Adrenal gland (tissue), 12 donors: ENCODE data around the gene LBHD1. TPM values are rescaled to one million over a fixed set of nuclear protein-coding genes. Genes with fewer than 3 reads are reported as not detected.

ENCODE experiments used
- DNase-seq, 7 donors: peaks; one replicate each; pipeline ENCODE4 v3.0.0-alpha.2; 2019 to 2020
- H3K27ac ChIP-seq, 5 donors: fragments of 200-600 bp; sonication (generic) in 4 of 5; 1 replicate in 3 of 5; 2 replicates in 2 of 5; pipeline versions ENCODE4 v1.5.1 to v1.8.0; 2016 to 2020; ENCODE audit warnings: mild to moderate bottlenecking in 1 of 5
- H3K27me3 ChIP-seq: fragments of 200-600 bp; 2 replicates; pipeline ENCODE4 v1.8.0; 2021
- H3K36me3 ChIP-seq, 2 donors: fragments of 200-600 bp; replicated peaks in 1 of 2; 1 replicate in 1 of 2; 2 replicates in 1 of 2; pipeline versions ENCODE4 v1.5.1 to v1.8.0; 2018 to 2022
- H3K4me1 ChIP-seq, 2 donors: fragments of 200-600 bp; replicated peaks in 1 of 2; 1 replicate in 1 of 2; 2 replicates in 1 of 2; pipeline versions ENCODE4 v1.5.1 to v1.8.0; 2018 to 2021
- H3K4me3 ChIP-seq, 4 donors: fragments of 200-600 bp; sonication (generic) in 3 of 4; one replicate each; pipeline ENCODE4 v1.5.1; 2016 to 2018
- H3K9me3 ChIP-seq, 3 donors: fragments of 200-600 bp; sonication (generic) in 1 of 3; replicated peaks in 1 of 3; 1 replicate in 2 of 3; 2 replicates in 1 of 3; pipeline versions ENCODE4 v1.5.1 to v1.8.0; 2016 to 2021
- POLR2A ChIP-seq, 2 donors: fragments of 450-650 bp; IDR thresholded peaks; one replicate each; pipeline ENCODE4 v1.6.1; 2017; ENCODE audit warnings: antibody characterized with exemption in 2 of 2, mild to moderate bottlenecking in 2 of 2, moderate library complexity in 1 of 2
- WGBS, 4 donors: extraction: QIAGEN DNeasy Blood & Tissue Kit in 2 of 4; methylation state at CpG; one replicate each; pipeline versions ENCODE4 v1.1.5 to v1.1.7; 2013 to 2017; 5-methylcytosine and 5-hydroxymethylcytosine counted together
- intact Hi-C, 2 donors: fragments of 100-400 bp; cut with DNase I; formaldehyde crosslinking; loops; one replicate each; pipeline versions ENCODE4 v1.14.1 to v1.15.0; 2022 to 2023
- polyA plus RNA-seq, 3 donors: library from polyadenylated mRNA; stranded (reverse); fragments of 200-250 nt in 2 of 3; fragments of 350-450 nt in 1 of 3; fragmentation: Illumina TruSeq in 1 of 3; extraction: RNeasy Lipid Tissue Mini Kit (QIAGEN cat#74804) in 1 of 3; gene quantifications; one replicate each; pipeline ENCODE4 v1.2.3, GENCODE V29; 2013 to 2014
- total RNA-seq, 9 donors: library from RNA; depleted of rRNA in 4 of 9; stranded (reverse); fragments of >200 nt in 4 of 9; fragments of 120-200 nt in 1 of 9; fragmentation: NEBNext Ultra II Directional in 1 of 9; extraction: Animal tissue kit (Norgen Biotek cat#: 25700) in 1 of 9; gene quantifications; one replicate each; pipeline versions ENCODE4 v1.1.0 to v1.2.4, GENCODE V29; 2013 to 2023
- TF ChIP-seq, protein P1 (sequence below), 6 experiments: fragments of 450-650 bp in 4 of 6; fragments of 200-600 bp in 2 of 6; sonication (generic) in 1 of 6; IDR thresholded peaks; 1 replicate in 5 of 6; 2 replicates in 1 of 6; pipeline versions ENCODE4 v1.5.1 to v1.8.0; 2016 to 2021; ENCODE audit warnings: antibody characterized with exemption in 6 of 6, mild to moderate bottlenecking in 2 of 6, moderate library complexity in 1 of 6
- donor health status: healthy with polysubstance abuse.
- donor health status: Bipolar disorder and iron deficiency.
- donor health status: DM: yes; HTN: yes; CAD: no.
- donor health status: DM: no; HTN: no; CAD: no.
- donor health status: DM: no; HTN: no; CAD: no.
- donor health status: DM: yes; HTN: yes; CAD: no.

Gene LBHD1
- total and polyA plus RNA-seq, 12 donors, result 1.1 to 30.4 (median 12.7) TPM

DNA sequence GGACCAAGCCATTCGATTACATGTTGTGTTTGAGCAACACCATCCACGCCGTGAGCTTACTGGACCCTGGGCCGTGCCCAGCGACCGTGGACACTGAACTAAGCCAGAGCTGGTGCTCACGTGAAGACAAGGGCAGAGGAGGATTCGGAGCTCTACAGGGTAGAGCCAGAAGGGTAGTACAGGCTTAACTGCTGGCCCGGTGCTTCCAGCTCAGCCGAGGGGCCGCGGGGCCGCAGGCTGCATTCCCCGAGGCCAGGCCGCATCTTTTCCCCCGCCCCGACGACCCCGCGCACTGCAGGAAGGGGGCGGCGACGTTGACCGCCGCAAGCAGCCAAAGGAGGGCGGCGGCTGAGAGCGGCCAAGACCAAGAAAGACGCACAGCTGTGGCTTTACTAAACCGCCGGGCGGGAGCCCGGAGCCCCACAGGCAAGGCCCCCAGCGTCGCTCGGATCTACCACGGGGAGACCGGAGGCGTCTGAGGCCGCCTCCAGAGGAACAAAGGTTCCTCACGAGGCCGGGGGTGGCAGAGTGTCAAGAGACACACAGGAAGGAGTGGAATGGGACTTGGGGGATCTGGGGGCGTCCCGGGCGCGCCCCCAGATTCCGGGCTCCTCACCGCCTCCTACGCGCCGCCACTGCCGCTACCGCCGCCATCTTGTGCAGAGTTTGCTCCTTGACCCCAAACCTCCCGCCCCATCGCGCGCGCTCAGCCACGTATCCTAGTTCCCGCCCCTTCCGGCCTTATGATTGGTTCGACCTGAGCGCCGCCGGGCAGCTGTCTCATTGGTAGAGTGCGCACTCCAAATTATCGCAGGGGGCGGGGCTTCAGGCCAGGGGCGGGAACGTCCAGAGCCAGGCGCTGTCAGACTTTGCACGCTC lies 25.9 kb downstream of the LBHD1 start, which contains the start of gene GANAB:
Gene GANAB (minus strand): TSS at position 668 of the 879 bp plus-strand sequence. CDS start 14 bp downstream, at position 654.
- Histone ChIP-seq H3K9me3 (no peaks in the 10 kb centered on the region), H3K36me3 (peaks cover 0 to 34% of the 10 kb centered on the region in 2 donors), H3K27ac (peak within 1 kb of the TSS; percentile 82 to 95 (median 90)), H3K4me3 (peak within 1 kb of the TSS; percentile 75 to 98 (median 85)), H3K4me1 (peaks cover 11 to 23% of the 10 kb centered on the region in 2 donors), H3K27me3 (no peaks in the 10 kb centered on the region)
- TF ChIP-seq, protein P1, sequence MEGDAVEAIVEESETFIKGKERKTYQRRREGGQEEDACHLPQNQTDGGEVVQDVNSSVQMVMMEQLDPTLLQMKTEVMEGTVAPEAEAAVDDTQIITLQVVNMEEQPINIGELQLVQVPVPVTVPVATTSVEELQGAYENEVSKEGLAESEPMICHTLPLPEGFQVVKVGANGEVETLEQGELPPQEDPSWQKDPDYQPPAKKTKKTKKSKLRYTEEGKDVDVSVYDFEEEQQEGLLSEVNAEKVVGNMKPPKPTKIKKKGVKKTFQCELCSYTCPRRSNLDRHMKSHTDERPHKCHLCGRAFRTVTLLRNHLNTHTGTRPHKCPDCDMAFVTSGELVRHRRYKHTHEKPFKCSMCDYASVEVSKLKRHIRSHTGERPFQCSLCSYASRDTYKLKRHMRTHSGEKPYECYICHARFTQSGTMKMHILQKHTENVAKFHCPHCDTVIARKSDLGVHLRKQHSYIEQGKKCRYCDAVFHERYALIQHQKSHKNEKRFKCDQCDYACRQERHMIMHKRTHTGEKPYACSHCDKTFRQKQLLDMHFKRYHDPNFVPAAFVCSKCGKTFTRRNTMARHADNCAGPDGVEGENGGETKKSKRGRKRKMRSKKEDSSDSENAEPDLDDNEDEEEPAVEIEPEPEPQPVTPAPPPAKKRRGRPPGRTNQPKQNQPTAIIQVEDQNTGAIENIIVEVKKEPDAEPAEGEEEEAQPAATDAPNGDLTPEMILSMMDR (IDR thresholded peaks at IDR 0.05), result peak in 1 of 6 experiments; percentile 3
- TF ChIP-seq POLR2A (IDR thresholded peaks at IDR 0.05), result peak; percentile 77 to 88
- intact Hi-C loops, result no loop called here
- peak; percentile 99 to 100 (median 100) for DNase-seq
- 0% methylated on average over 28 to 73 of the region's 73 CpGs for WGBS, 4 donors

DNA sequence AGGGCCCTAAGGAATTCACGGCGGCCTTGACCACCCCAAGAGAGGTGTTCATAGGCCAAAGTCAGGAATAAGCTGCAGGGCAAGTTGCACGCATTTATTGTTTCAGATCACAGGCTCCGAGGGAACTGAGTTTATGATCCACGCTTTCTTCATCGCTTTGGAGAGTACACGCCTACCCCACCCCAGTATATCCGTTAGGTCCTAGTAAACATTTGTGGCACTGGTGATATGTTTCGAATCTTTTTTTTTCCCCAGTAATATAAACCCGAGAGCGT lies 26.5 kb downstream of the LBHD1 start:
- DNase-seq, result no peak
- Histone ChIP-seq H3K4me1 (peaks cover 11 to 23% of the 10 kb centered on the region in 2 donors), H3K4me3 (peak overlapping the region in 3 of 4 donors; percentile 75 to 91 (median 79)), H3K36me3 (peaks cover 0 to 34% of the 10 kb centered on the region in 2 donors), H3K27me3 (no peaks in the 10 kb centered on the region), H3K9me3 (no peaks in the 10 kb centered on the region), H3K27ac (peak overlapping the region in 4 of 5 donors; percentile 90 to 95 (median 92))
- 10 to 17% (median 13%) methylated on average over 11 of the region's 11 CpGs for WGBS, 4 donors
- intact Hi-C loops, result no loop called here
- TF ChIP-seq, protein P1 (IDR thresholded peaks at IDR 0.05), result no peak
- no peak for TF ChIP-seq POLR2A (IDR thresholded peaks at IDR 0.05)

DNA sequence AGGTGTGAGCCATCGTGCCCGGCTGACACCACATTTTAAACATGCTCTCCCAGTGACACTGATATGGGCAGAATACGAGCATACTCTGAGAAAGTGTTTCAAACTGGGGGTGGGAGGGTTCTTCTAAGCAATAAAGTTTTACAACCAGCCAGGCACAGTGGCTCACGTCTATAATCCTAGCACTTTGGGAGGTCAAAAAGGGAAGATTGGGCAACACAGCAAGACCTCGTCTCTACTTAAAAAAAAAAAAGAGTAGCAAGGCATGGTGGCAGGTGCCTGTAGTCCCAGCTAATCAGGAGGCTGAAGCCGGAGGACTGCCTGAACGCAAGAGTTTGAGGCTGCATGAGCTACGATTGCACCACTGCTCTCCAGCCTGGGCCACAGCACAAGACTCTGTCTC lies 27.8 kb downstream of the LBHD1 start:
- H3K4me3 ChIP-seq, result no peak overlapping the region
- H3K9me3 ChIP-seq, result no peaks in the 10 kb centered on the region
- TF ChIP-seq, protein P1 (IDR thresholded peaks at IDR 0.05), result no peak
- TF ChIP-seq POLR2A (IDR thresholded peaks at IDR 0.05), result no peak
- 79 to 85% (median 81%) methylated on average over 8 of the region's 8 CpGs for WGBS, 4 donors
- peaks cover 0 to 35% of the 10 kb centered on the region in 2 donors for H3K36me3 ChIP-seq
- no peak overlapping the region for H3K27ac ChIP-seq
- intact Hi-C loops, result no loop called here
- H3K4me1 ChIP-seq, result peaks cover 11 to 23% of the 10 kb centered on the region in 2 donors
- no peak for DNase-seq
- no peaks in the 10 kb centered on the region for H3K27me3 ChIP-seq

DNA sequence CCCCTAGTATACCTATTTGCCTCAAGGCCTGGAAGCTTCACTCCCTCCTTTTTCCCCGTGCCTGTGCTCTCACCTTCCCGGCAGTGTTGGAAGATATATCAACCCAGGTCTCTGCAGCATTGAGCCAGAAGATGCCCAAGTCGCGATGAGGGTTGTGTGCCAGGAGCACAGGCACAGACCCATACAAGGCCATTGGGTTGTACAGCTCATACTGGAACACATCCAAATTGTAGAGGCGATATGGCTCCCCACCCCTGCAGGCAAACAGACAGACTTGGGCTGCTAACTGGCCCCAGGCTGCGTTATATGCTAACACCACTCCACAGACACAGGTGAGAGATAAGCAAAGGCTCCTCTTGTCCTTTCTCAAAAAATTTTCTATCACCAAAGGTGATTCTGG lies 39.6 kb downstream of the LBHD1 start:
- Histone ChIP-seq H3K27ac (no peak overlapping the region), H3K4me1 (no peaks in the 10 kb centered on the region), H3K4me3 (no peak overlapping the region), H3K36me3 (peaks cover 0 to 100% of the 10 kb centered on the region in 2 donors), H3K9me3 (no peaks in the 10 kb centered on the region), H3K27me3 (no peaks in the 10 kb centered on the region)
- 47 to 80% (median 55%) methylated on average over 2 to 6 of the region's 6 CpGs for WGBS, 4 donors
- TF ChIP-seq POLR2A (IDR thresholded peaks at IDR 0.05), result no peak
- TF ChIP-seq, protein P1 (IDR thresholded peaks at IDR 0.05), result no peak
- intact Hi-C loops, result no loop called here
- peak in 2 of 7 donors; percentile 29 to 75 for DNase-seq
